G401.6 (cell line): ENCODE measurements around the gene GPR37.

Experiments used
- FAIRE-seq: peaks from 2 replicates; lab custom pipeline; 2012; peaks lifted over from hg19 to GRCh38; lab: Jason Lieb, UNC

The GPR37 gene

DNA sequence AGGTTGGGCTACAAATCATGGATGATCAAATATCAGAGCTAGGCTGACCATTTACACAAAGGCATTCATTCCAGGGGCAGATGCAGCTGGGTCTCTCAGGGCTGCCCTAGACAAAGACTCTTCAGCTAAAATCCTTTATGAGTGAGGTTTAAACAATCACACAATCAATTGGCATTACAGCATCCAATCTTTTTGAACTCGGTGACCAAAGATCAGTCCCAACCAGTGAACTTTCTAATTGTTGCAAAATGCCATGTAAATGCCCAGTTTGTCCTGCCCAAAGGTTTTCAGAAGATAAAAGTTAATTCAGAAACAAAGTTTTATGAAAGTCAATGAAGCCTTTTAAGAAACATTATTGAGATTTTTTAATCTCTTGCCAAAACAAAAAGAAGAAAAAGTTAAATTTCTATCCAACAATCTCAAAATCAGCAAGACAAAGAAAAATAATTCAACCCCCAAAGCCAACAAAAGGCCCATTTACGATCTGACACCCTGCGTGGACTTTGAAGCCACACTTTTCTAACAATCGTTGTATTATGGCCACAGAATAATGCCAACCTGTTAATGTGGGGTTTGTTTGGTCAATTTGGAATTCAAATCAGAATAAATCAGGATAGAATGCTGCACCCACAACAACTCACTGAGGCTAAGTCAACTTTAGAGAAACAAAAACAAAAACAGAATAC lies 40.9 kb downstream of the GPR37 start:
- FAIRE-seq: no peak

DNA sequence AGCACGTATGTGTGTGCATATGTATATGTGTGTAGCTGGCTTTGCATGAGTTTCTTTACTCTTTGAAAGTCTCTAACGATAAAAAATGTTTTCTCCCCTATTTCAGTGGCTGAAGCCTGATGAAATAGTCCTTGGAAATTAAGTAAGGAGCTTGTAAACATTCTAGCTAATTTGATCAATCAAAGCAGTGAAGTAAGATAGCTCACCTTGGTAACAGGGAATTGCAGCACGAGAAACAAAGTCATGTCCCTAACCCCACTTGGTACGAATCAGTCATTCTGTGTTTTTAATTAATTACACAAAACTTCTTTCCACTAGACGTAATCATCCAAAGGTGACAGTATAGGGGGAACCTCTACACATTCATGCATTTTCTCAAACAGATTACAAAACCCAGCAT lies 41.5 kb downstream of the GPR37 start:
- FAIRE-seq: no peak

DNA sequence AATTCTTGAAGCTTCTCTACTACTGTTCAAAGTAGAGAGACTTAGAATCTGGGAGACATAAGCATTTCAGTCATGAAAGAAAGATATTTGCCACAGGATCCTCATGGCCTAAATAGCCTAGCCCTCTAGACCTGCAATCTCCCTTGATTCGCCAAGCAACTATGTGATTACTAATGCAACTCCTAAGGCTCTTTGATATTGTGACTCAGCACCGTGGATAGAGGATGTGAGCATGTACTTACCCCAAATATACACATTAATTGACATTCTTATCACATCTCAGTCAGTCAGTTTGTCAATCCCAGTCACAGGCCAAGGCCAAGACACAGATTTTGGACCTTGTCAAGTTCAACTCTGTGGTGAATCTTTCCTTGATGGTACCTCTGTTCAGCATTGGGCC lies 42.6 kb downstream of the GPR37 start:
- no peak for FAIRE-seq

- no peak for FAIRE-seq
Observed at GRCh38 chr7:124722292-124722691, 43.3 kb downstream of the GPR37 start.

- FAIRE-seq: no peak
Observed at GRCh38 chr7:124720195-124720594, 45.4 kb downstream of the GPR37 start.

DNA sequence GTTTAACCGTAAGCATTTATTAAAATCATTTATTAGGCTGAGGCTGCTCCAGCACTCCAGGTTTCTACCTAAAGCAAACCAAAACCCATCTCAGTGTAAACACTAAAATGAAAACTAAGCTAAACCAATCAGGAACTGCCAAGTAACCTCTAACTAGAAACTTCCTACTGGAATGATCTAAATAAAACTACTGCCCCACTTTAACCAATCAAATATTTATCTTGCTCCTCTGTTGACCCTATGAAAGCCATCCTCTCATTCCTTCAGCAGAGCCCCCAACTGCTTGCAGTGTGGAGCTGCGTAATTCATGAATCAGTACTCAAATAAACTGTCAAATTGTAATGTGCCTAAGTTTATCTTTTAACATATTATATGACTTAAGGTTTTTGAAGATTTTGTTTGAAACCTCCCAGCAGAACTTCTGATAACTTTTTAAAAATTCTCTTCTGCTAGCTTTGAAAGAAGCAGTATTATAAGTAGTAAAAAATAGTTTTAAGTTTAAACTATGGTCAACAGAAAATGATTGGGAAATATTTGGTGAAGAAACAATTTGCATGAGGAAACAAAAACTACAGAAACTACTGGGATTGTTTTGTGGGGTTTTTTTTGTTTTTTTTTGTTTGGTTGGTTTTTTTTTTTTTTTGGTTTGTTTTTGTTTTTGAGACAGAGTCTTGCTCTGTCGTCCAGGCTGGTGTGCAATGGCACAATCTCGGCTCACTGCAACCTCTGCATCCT lies 47.4 kb downstream of the GPR37 start:
- no peak for FAIRE-seq

- FAIRE-seq: no peak
Observed at GRCh38 chr7:124716894-124717293, 48.7 kb downstream of the GPR37 start.

DNA sequence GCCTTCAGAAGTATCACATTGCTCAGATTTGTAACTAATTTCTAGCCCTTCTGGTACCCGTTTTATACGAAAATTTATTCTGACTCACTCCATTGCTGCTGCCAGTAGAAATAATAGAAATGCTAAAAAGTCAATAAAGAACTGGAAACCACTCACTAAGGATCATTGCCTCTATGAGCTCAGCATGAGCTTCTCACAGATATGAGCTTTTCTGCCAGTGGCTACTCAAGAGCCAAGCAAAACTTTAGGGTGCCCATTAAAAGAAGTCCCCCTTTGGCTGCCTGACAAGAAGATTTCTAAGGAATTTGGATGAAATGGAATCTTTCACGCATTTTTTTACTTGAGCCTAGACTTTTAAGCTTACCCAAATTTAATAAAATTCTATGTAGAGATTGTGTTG lies 52.5 kb downstream of the GPR37 start:
- no peak for FAIRE-seq

GRCh38 chr7:124712017-124712416 lies 53.6 kb downstream of the GPR37 start:
- FAIRE-seq: no peak

DNA sequence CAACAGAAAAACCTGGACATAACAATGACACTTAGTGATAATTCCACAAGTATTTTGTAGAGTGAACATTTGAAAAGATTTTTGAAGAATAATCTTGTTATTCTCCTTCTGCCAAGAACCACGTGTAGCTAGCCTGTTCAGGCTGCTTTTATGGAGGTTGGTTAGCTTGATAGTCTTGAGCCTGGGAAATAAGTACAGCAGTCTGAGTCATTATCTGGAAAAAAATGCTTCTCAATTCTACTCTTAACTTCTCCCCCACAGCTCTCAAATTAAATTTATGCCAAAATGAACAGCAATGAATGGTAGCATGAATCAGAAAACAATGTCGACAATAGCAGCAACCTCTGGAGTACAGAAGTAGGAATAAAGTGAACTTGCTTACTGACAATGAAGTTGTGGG lies 63.2 kb downstream of the GPR37 start:
- no peak for FAIRE-seq

DNA sequence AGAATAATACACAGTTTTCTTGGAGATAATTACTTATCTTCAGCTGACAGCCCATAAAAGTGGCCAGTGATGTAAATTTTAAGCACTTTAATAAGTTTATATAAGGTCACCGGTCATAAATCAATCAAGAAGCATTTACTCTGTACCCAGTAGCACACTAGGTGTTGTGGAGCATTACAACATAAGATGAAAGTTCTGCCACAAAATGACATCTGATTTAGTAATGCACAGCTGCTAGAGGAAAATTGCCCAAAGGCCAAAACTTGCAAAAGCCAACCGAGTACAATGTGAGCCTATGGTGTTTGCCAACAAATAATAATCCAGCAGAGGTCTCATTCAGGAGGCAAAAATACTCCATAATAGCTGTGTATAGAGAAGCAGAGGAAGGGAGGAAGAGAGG lies 63.6 kb downstream of the GPR37 start:
- no peak for FAIRE-seq

- FAIRE-seq: no peak
Observed at GRCh38 chr7:124700655-124701054, 64.9 kb downstream of the GPR37 start.

GRCh38 chr7:124698964-124699363 lies 66.6 kb downstream of the GPR37 start:
- FAIRE-seq: no peak

GRCh38 chr7:124697746-124698145 lies 67.8 kb downstream of the GPR37 start:
- FAIRE-seq: no peak
